NCI-H345 treated with DMSO at 0.1 percent for 48 hours (cell line): ENCODE results near the gene POLR3A.

Experiments
- DNase-seq: peaks from one replicate; lab custom pipeline; 2025; ENCODE audit not compliant: unreplicated experiment; lab: John Stamatoyannopoulos, UW

The POLR3A gene

GRCh38 chr10:77959887-77960455 lies 69.3 kb downstream of the POLR3A start:
- DNase-seq, result no peak

- DNase-seq, result no peak
These were observed 69.9 kb downstream of the POLR3A start for GRCh38 chr10:77959384-77959783.

- no peak for DNase-seq
These were observed 74.2 kb downstream of the POLR3A start for GRCh38 chr10:77955136-77955535.

DNA sequence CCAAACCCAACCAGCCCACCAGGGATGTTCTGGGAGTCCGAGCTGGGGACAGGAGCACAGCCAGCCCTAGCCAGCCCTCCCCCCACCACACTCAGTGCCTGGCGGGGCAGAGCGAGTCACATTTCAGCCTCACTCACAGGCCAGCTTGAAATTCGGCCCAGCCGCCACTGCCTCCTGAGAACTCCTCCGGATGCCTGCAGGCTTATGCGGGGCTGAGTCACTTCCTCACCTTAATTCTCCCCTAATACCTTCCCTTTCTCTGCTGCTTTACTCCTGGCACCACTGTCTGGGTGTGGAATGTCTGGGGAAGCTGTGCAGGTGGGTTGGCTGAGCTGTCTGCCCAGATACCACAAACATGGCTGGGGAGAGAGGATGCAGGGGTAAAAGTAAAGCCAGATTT lies 80.1 kb downstream of the POLR3A start:
- DNase-seq, result no peak

GRCh38 chr10:77946084-77946483 lies 83.2 kb downstream of the POLR3A start:
- no peak for DNase-seq

DNA sequence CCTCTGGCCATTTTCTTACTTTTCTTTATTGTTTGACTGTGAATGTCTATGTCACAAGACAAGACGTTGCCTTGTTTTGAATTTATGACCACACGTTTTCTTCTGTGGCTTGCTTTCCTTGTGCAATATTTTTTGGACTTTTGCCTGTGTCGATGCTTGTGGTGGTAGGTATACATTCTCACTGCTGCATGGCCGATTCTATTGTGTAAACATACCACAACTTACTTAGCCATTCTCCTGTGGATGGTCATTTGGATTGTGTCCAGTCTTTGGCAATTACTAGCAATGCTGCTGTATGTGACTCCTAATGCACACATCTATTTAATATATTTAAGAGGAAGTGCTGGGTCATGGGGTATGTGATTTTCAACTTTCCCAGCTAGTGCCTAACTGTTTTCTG lies 84.8 kb downstream of the POLR3A start:
- DNase-seq, result no peak

GRCh38 chr10:77943121-77943901 lies 86.0 kb downstream of the POLR3A start:
- DNase-seq, result no peak

DNA sequence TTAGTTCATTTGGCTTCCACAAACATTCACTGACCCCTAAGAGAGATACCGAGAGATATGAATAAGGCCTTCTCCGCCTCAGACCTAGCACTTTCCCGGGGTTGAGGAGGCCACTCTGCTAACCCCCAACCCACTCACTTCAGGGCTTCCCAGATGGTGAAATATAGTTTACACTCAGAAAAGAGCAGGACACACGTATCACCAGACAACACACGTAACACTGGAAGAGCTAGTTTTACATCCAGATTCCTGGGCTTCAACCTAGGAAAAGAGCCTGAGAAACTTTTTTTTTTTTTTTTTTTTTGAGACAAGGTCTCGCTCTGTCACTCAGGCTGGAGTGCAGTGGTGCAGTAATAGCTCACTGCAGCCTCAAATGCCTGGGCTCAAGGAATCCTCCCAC lies 87.5 kb downstream of the POLR3A start:
- DNase-seq, result no peak

DNA sequence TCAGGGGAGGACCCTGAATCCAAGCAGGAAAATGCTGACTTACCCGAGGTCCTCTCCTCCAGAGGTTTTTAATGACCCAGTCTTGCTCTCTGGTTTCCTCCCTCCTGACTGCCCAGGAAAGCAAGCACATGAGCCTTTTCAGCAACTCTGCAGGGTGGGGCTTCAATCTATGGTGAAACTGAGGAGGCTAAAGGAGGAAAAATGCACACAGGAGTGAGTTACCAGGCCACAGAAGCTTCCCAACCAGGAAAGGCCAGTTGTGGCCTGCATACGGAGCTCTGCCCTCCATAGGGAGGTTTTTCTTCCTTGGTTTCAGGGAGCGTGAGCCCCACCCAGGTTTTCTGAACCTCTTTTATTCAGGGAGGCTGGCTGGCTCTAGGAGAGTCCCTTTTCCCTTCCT lies 88.7 kb downstream of the POLR3A start:
- DNase-seq, result no peak

- no peak for DNase-seq
These were observed 89.1 kb downstream of the POLR3A start for GRCh38 chr10:77940225-77940624.

DNA sequence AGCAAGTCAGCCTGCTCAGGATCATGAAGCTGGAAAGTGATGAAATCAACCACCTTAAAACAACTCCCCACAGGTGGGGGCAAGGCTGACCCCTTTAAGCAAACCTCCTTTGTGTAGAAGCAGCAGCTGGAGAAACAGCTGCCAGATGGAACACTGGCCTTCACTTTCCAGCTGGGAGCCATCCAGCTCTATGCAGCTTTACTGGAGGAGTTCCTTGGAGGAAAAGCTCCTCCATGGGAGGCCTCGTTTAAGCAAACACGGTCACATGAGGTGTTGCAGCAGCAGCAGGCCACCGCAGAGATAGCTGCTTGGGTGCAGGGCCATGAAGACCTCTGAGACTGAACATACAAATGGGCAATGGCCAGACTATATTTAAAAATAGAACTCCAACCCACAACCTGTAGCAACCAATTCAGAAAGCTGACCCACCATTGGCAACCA lies 89.7 kb downstream of the POLR3A start:
- no peak for DNase-seq

DNA sequence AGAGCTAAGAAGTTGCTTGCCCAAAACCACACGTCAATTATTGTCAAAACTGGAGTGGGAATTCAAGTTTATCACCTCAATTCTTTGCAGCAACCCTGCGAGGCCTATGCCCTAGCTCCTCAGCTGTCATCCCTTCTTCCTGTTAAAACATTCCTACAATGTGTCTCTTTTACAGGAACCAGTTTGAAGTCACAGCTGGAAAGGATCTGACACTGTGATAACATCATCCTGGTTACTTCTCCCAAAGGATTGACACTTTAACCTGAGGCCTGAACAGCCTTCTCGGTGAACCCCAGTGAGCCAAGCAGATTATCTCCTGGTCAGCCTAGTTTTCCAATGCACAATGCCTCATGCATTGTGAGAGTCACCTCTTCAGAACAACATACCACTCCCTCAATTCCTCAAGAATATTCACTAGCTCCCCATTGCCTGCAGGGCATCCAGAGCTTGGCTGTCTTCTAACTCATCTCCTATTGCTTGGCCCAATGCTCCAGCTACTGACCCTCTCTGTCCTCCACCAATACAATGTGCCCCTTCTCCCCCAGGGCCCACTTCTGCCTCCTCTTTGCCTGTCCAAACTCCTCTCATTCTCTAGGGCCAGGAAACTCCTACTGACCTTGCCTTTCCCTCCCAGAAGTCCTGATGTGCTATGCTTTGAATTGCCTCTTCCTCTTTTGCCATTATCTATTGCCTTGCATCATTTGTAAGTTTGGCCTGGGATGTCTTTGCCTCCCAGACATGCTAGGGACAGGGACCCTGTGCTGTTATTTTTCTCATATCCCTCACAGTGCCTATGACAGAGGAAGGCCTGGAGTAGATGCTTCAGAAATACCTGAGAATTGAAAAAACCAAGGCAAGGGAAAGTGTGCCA lies 92.4 kb downstream of the POLR3A start:
- no peak for DNase-seq

DNA sequence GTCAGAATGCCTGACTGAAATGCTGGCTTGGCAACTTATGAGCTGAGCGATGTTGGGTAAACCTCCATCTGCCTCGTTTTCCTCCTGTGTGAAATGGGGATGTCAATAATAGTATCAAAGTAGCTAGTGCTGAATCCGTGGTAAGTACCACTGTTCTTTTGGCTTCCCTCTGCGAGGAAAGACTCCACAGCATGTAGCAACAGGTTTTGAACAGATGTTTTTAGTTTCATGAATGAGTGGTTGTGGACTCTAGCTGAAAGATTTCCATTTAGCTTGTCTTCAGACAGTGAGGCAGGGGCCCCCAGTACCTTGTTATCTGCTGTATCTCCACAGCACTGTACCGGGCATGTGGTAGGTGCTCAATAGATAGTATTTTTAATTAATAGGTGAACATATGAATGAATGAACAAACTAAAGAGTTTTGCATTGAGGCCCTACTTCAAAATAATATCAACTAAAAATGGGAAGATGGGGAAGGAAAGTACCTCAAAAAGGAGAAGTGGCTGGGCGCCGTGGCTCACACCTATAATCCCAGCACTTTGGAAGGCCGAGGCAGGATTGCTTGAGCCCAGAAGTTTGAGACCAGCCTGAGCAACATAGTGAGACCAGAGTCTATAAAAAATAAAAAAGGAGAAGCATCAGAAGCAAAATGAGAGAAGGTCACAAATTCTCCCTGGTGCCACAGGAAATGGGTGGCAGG lies 97.1 kb downstream of the POLR3A start:
- DNase-seq, result no peak

DNA sequence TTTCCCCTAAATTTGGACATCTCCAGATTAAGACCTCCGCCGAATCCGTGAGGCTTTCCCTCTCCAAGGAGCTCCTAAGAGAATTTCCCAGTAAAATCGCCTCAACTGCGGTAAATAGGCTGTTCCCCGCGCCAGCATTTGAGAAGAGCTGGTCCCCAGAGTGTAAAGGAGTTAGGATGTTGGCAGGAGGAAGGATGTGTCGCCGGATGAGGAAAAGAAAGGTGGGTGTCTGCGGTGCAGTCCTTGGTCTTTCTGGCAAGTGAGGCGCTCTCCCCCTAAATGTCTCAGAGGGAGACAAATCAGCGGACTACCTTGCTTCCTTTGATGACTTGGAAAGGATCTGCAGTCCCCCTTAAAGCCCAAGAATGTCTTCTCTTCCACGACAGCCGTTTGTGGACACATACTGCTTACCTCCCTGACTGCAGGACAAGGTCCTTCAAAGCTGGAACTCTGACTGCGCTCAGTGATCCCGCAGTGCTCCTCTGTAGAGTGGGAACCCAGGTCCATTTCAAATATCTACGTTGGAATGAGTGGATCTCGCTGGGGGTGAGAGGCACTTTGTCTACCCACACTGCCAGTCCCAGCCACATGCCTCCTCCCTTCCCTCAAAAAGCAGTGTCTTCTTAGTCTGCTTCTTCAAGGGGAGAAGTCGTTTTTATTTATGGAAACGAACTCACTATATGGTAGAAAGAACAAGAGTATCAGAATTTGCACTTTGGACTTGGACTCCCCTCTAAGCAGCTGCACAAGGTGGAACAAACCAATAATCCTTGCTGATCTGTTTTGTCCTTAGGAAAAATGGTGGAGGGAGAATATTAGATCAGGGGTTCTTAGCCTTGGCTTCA lies 101.7 kb downstream of the POLR3A start:
- DNase-seq, result no peak

- no peak for DNase-seq
These were observed 102.5 kb downstream of the POLR3A start, which contains the start of gene DLG5 for GRCh38 chr10:77926566-77927401. Gene DLG5 (minus strand): TSS chr10:77926755. CDS start chr10:77926520, 235 bp downstream.

DNA sequence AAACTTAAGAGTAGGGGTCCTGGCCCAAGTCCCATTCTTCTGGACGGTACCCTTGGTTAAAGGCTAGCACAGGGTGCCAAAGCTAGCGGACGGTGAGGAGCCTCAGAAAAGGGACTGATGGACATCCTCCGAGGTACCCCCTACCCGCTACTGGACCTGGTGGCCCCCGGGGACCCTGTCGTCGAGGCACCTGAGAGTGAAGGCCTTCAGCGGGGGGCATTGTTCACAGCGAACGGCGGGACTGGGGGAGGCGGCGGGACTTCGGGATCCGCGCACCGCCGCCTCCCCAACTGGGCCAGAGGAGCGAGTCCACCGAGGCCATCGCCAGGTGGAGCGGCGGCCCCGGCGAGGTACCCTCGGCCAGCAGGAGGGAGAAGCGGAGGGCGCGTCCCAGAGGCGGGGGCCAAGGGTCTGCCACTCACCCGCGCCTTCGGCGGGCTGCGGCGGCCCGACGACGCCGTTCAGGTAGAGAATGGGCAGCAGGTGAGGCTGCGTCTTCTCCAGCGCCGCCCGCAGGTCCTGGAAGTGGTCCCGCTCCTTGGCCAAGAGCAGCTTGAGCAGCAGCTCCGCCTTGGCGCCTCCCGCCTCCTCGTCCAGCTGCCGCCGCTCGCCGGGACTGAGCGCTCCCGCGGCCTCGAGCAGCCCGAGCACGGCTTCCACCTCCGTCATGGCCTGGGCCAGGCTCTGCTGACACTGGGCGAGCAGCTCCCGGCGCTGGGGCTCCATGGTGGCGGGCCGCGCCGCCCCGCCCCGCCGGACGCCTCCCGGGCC lies 103.3 kb downstream of the POLR3A start:
- DNase-seq, result no peak

GRCh38 chr10:77925410-77925794 lies 103.9 kb downstream of the POLR3A start:
- DNase-seq, result peak; percentile 1

- DNase-seq, result no peak
These were observed 106.6 kb downstream of the POLR3A start for GRCh38 chr10:77922566-77923179.
